Right forelimb (tissue), 1 donor: ENCODE measurements around the gene FOLH1.
"Not testable (repeated sequence)": the region's sequence is repeated elsewhere in the genome, so short reads cannot be mapped to it uniquely, and the experiment has no call there.

ENCODE experiments used
- DNase-seq: peaks from one replicate; pipeline ENCODE4 v3.0.0-alpha.2; 2018

Gene FOLH1

DNA sequence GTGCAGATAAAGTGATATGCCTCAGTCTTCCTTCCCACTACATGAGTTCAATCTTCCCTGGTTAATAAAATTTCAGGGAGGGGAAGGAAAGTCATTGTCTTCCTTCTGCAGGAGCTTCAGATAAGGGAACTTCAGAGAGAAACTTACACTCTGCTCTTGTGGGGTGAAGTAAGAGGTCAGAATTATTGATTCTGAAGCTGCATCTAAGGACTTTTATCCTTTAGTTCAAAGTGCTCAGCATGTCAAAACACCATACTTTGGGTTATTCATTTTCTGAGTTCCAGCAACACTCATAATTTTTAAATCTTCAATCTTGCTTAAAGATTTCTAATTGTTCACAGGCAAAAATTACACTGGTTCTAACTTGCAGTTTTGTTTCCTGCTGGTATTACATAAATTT lies 33.0 kb downstream of the FOLH1 start:
- DNase-seq = not testable (repeated sequence)

GRCh38 chr11:49174691-49175366 lies 33.6 kb downstream of the FOLH1 start:
- not testable (repeated sequence) for DNase-seq

DNA sequence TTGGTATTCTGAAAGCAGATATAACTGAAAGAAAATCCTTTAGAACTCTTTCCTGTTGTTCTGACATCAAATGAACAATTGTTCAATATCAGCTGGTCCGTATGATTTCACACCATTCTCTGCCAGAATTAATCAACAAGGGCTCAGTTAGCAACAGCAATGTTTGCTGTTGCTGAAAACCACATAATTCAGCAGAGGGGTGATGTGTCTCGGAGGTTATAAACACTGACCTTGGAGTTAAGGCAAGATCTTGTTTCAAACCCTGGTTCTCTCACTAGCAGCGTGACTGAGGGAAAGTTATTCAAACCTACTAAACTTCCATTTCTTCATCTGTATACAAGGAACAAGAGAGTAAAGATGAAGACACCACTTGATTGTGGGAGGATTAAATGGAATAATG lies 36.8 kb downstream of the FOLH1 start:
- not testable (repeated sequence) for DNase-seq

- DNase-seq = not testable (repeated sequence)
These were observed 38.8 kb downstream of the FOLH1 start for GRCh38 chr11:49169579-49169978.

DNA sequence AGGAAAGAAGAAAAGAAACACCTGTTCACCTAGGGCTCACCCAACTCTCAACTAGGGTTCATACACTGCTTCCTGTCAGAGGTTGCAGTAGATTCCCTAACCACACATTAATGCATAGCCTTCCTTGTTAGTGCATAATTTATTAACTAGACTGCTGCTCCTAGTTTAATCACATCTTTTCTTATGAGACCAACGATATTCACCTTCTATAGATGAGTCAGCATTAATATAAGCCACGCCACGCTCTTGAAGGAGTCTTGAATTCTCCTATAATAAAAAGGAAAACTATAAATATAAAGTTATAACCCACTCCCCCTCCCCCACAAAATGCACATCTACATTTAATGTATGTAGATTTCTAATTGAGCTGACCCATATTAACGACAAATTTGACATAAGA lies 39.4 kb downstream of the FOLH1 start:
- not testable (repeated sequence) for DNase-seq

GRCh38 chr11:49151211-49151610 lies 57.2 kb downstream of the FOLH1 start:
- DNase-seq = no peak

GRCh38 chr11:49102356-49102755 lies 106.0 kb downstream of the FOLH1 start:
- DNase-seq = not testable (repeated sequence)
